Left cardiac atrium (tissue), 4 donors: ENCODE measurements around the gene CD244. TPM values are rescaled to one million over a fixed set of nuclear protein-coding genes. Genes with fewer than 3 reads are reported as not detected.
A peak's percentile ranks its signal among the peaks of the same experiment; 100 is the strongest.

Source experiments
- ATAC-seq, 2 donors: fragments of 200-7000 bp; cut with Tn5 transposase; one replicate each; pipeline ENCODE4 v1.9.1; 2020; ENCODE audit warnings: mild to moderate bottlenecking in 2 of 2, moderate library complexity in 2 of 2
- DNase-seq: peaks from one replicate; pipeline ENCODE4 v3.0.0-alpha.2; 2020
- intact Hi-C, 2 donors: fragments of 100-400 bp; cut with DNase I; formaldehyde crosslinking; loops; one replicate each; pipeline versions ENCODE4 v1.14.1 to v1.15.1; 2022 to 2023
- total RNA-seq, 2 donors: library from RNA; stranded (reverse); fragmentation: NEBNext Ultra II Directional; extraction: Animal tissue kit (Norgen Biotek cat#: 25700); gene quantifications; one replicate each; pipeline ENCODE4 v1.2.1, GENCODE V29; 2021
- donor health status: DM: no; HTN: yes; CAD: no.
- donor health status: DM: no; HTN: yes; CAD: no; lungs with severe emphysema.
- donor health status: DM: yes; HTN: yes; CAD: no.
- donor health status: Dilated cardiomyopathy.

CD244 gene
- total RNA-seq, 2 donors from 2014 or later = 0.50 to 0.80 TPM

- no peak for ATAC-seq
- intact Hi-C loops = no loop called here
- no peak for DNase-seq
These were observed 35.3 kb downstream of the CD244 start for GRCh38 chr1:160827418-160827817.

DNA sequence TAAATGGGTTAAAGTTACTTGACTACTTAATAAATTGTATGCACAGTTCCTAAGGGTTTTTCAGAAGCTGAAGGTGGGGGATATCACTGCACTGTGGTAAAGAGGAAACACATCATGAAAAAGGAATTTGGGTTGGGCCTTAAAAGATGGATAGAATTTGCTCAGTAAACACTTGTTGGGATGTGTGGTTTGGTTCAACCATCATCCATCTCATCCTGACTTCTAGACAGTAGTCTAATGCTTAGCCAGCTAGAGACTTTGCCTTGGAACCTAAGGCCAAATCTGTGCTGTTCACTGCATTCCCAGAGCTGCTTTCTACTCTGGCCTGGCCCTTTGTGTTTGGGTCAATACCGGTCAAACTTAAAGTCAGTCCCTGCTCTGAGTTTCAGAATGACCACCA, 36.1 kb downstream of the CD244 start:
- DNase-seq = no peak
- intact Hi-C loops = no loop called here
- no peak for ATAC-seq

DNA sequence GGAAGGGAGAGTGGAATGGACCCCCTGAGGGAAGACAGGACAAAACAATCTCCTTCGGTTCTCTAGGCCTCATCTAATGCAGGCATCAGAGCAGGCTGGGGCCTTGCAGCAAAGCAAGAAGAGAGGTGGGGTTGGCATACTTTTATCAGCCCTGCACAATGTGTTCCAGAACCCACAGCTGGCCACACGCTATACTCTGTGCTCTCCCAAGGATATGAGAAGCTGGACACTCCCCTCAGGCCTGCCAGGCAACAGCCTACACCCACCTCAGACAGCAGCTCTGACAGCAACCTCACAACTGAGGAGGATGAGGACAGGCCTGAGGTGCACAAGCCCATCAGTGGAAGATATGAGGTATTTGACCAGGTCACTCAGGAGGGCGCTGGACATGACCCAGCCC, 39.4 kb downstream of the CD244 start:
- intact Hi-C loops = no loop called here
- DNase-seq = no peak
- peak in 1 of 2 donors; percentile 31 for ATAC-seq

DNA sequence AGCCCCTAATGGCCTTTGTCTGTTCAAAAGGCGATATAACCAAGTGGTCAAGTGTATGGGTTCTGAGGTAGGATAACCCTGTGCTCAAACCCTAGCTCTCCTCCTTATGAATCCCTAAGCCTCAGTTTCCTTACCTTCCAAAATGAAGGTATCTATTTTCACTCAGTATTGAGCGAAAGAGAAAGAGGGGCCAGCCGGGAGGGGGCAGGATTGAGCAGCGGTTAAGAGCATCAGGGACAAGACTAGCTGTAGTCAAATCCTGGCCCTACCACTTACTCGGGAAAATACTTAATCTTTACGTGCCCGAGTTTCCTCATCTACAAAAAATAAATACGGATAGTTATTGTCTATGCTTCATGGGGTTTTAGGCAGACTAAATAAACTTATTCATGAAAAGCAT, 41.1 kb downstream of the CD244 start:
- ATAC-seq (no peak), DNase-seq (no peak)
- intact Hi-C loops = no loop called here

- ATAC-seq (no peak), DNase-seq (no peak)
- intact Hi-C loops = no loop called here
These were observed 43.5 kb downstream of the CD244 start for GRCh38 chr1:160819186-160819585.

GRCh38 chr1:160818207-160818937, 44.3 kb downstream of the CD244 start:
- intact Hi-C loops = no loop called here
- DNase-seq = no peak
- no peak for ATAC-seq

GRCh38 chr1:160814856-160815255, 47.8 kb downstream of the CD244 start:
- ATAC-seq (no peak), DNase-seq (no peak)
- intact Hi-C loops = no loop called here

DNA sequence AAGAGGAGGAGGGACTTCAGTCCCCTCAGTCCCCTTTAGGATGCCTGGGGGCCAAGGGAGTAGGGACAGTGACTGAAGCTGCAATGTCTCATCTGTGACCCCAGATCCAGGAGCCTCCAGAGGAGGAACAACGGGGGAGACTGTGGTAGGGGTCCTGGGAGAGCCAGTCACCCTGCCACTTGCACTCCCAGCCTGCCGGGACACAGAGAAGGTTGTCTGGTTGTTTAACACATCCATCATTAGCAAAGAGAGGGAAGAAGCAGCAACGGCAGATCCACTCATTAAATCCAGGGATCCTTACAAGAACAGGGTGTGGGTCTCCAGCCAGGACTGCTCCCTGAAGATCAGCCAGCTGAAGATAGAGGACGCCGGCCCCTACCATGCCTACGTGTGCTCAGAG, 48.4 kb downstream of the CD244 start:
- intact Hi-C loops = no loop called here
- no peak for ATAC-seq

GRCh38 chr1:160813215-160813614, 49.5 kb downstream of the CD244 start:
- intact Hi-C loops = no loop called here
- DNase-seq (no peak), ATAC-seq (peak in 1 of 2 donors; percentile 92)

More for the DNA sequence above, 48.4 kb downstream of the CD244 start:
- DNase-seq = no peak

DNA sequence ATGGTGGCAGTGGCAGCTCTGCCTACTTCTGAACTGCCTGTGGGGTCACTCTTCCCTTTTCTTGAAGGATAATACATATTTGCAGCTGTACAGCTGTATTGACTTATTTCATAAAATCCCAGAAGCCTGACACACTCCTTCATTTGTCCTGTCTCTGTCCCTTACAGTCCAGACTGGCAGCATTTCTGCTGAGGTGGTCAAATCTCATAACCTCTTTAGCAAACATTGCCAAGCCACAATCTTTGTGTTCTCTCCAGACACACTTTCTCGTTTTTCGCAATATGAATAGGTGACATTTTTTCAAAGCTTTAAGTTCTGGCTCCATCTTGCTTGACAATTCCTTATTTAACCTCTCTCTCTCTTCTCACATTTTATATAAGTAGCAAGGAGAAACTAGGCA, 51.5 kb downstream of the CD244 start:
- intact Hi-C loops = no loop called here
- ATAC-seq = no peak

GRCh38 chr1:160810486-160810885, 52.2 kb downstream of the CD244 start:
- ATAC-seq (no peak), DNase-seq (no peak)
- intact Hi-C loops = no loop called here

More for the DNA sequence above, 51.5 kb downstream of the CD244 start:
- DNase-seq = no peak

- no peak for ATAC-seq
- intact Hi-C loops = no loop called here
- no peak for DNase-seq
These were observed 54.4 kb downstream of the CD244 start for GRCh38 chr1:160808289-160808688.

GRCh38 chr1:160807738-160808137, 54.9 kb downstream of the CD244 start:
- ATAC-seq (no peak), DNase-seq (no peak)
- intact Hi-C loops = no loop called here

GRCh38 chr1:160807247-160807646, 55.4 kb downstream of the CD244 start:
- intact Hi-C loops = no loop called here
- DNase-seq (no peak), ATAC-seq (no peak)

GRCh38 chr1:160806784-160807183, 55.9 kb downstream of the CD244 start:
- no peak for DNase-seq
- intact Hi-C loops = no loop called here
- no peak for ATAC-seq

GRCh38 chr1:160806109-160806665, 56.5 kb downstream of the CD244 start:
- ATAC-seq (no peak), DNase-seq (no peak)
- intact Hi-C loops = no loop called here

- intact Hi-C loops = no loop called here
- DNase-seq (no peak), ATAC-seq (no peak)
These were observed 60.7 kb downstream of the CD244 start for GRCh38 chr1:160801836-160802580.

DNA sequence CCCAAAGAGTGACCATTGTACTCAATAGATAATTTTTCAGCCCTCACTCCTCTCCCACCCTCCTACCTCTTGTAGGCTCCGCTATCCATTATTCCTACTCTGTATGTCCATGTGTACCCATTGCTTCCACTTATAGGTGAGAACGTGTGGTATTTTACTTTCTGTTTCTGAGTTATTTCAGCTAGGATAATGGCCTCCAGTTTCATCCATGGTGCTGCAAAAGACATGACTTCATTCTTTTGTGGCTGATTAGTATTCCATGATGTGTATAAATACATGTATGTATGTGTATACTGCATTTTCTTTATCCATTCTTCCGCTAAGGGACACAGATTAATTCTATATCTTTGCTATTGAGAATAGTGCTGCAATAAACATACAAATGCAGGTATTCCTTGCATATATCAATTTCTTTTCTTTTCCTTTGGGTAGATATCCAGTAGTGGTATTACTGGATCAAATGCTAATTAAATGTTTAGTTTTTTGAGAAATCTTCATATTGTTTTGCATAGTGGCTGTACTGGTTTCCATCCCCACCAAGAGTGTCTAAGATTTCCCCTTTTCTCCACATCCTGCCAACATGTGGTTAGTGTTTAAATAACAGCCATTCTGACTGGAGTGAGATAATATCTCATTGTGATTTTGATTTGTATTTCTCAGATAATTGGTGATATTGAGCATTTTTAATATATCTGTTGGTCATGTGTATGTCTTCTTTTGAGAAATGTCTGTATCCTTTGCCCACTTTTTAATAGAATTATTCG, 61.9 kb downstream of the CD244 start:
- intact Hi-C loops = no loop called here
- ATAC-seq = no peak
- no peak for DNase-seq

GRCh38 chr1:160800142-160800541, 62.5 kb downstream of the CD244 start:
- intact Hi-C loops = no loop called here
- DNase-seq (no peak), ATAC-seq (no peak)

GRCh38 chr1:160799641-160800040, 63.0 kb downstream of the CD244 start:
- ATAC-seq (no peak), DNase-seq (no peak)
- intact Hi-C loops = no loop called here
